ENCODE measurements around the gene ITGB3. TPM values are rescaled to one million over a fixed set of nuclear protein-coding genes. Genes with fewer than 3 reads are reported as not detected.

ITGB3 gene
- total and polyA plus RNA-seq, 9 of the 15 experiments (the other 6 are each of a cell fraction or from before 2014, with no cell fraction given), result 0.08 to 2.6 (median 0.62) TPM; not detected in 1

DNA sequence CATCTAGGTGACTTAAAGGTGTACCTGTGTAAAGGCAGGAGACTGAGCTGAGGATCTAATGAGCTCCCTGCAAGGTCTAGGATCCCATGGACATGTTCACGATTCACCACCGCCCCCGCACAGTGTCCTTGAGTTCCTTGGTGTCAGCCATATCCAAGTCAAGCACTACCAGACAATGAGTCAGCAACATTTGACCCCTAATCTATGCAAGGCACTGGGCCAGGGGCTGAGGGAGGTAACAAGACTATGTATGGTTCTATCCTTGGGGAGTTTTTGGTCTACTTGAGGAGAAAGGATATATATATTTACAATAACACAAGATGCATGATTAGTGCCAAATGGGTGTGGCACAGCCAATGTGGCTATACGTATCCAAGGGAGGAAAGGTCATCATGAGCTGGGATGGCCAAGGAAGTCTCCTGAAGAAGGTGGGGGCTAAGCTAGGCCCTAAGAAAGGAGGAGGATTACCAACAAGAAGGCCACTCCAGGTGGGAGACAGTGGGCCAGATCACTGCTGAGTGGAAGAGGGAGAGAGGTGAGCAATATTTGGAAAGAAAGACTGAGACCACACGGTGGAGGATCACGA, 35.0 kb downstream of the ITGB3 start (continued):
- TF ChIP-seq, protein P1, sequence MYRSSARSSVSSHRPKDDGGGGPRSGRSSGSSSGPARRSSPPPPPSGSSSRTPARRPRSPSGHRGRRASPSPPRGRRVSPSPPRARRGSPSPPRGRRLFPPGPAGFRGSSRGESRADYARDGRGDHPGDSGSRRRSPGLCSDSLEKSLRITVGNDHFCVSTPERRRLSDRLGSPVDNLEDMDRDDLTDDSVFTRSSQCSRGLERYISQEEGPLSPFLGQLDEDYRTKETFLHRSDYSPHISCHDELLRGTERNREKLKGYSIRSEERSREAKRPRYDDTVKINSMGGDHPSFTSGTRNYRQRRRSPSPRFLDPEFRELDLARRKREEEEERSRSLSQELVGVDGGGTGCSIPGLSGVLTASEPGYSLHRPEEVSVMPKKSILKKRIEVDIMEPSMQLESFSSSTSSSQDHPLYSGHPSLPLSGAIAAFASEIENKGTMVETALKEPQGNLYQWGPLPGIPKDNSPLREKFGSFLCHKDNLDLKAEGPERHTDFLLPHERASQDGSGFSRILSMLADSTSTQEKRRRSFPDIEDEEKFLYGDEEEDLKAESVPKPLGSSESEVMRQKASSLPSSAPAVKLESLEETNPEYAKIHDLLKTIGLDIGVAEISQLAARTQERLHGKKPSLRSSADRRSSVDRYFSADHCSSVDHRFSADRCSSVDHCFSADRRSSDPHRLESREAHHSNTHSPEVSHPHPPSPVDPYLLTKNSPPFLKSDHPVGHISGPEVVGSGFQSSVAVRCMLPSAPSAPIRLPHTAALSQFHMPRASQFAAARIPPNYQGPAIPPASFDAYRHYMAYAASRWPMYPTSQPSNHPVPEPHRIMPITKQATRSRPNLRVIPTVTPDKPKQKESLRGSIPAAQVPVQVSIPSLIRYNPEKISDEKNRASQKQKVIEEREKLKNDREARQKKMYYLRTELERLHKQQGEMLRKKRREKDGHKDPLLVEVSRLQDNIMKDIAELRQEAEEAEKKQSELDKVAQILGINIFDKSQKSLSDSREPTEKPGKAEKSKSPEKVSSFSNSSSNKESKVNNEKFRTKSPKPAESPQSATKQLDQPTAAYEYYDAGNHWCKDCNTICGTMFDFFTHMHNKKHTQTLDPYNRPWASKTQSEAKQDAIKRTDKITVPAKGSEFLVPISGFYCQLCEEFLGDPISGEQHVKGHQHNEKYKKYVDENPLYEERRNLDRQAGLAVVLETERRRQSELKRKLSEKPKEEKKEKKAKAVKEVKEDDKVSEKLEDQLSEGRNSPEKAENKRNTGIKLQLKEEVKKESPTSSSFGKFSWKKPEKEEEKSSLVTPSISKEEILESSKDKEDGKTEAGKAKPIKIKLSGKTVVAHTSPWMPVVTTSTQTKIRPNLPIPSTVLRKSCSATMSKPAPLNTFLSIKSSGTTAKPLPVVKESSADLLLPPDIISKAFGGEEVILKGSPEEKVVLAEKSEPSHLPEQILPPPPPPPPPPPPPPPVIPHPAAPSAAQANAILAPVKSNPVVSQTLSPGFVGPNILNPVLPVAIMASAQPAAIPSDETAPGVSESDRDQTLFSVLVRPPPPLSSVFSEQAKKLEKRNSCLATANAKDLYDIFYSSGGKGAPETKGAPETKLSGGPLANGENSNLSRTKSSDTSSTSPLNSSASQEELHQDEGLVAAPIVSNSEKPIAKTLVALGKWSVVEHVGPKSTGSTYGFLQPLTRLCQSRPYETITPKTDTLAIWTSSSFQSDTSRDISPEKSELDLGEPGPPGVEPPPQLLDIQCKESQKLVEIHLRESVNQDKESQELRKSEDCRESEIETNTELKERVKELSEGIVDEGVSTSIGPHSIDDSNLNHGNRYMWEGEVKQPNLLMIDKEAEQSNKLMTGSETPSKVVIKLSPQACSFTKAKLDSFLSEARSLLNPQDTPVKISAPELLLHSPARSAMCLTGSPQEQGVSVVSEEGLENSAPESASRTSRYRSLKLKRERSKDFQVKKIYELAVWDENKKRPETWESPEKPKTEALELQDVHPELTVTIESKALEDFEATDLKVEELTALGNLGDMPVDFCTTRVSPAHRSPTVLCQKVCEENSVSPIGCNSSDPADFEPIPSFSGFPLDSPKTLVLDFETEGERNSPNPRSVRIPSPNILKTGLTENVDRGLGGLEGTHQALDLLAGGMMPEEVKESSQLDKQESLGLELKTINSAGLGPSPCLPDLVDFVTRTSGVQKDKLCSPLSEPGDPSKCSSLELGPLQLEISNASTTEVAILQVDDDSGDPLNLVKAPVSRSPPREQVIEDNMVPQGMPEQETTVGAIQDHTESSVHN (IDR thresholded peaks at IDR 0.05; ENCODE audit: borderline replicate concordance in 1 of 2, low read depth in 1 of 2), result 0 out of 4 replicates have a peak, but pooled peaks of 1 of the 2 experiments have one; percentile 26
- no peak for TF ChIP-seq E2F4 (CRISPR knock-in tag; IDR thresholded peaks at IDR 0.05; ENCODE audit: low read depth)
- TF ChIP-seq ZNF584 (CRISPR knock-in tag; IDR thresholded peaks at IDR 0.05; ENCODE audit: low read depth), result peak; percentile 81
- no peak for TF ChIP-seq MYBL2 (IDR thresholded peaks at IDR 0.05; ENCODE audit: low read depth)
- no peak for TF ChIP-seq MYBL2 (CRISPR knock-in tag; IDR thresholded peaks at IDR 0.05; ENCODE audit: borderline replicate concordance)
- no peak for TF ChIP-seq SREBF1 (IDR thresholded peaks at IDR 0.05; ENCODE audit: borderline replicate concordance, low read depth, low read length)
- TF ChIP-seq NR2C2 (CRISPR knock-in tag; IDR thresholded peaks at IDR 0.05), result peak; percentile 68; the same call in 1 of the 2 replicates
- TF ChIP-seq NR2C2 (tag; IDR thresholded peaks at IDR 0.05), result peak; percentile 93
- peak; percentile 68; the same call in 1 of the 2 replicates for TF ChIP-seq HDAC2 (IDR thresholded peaks at IDR 0.05)
- TF ChIP-seq EP300 (IDR thresholded peaks at IDR 0.05; ENCODE audit: low read length), result peak; percentile 92
- peak in 1 of 2 experiments; percentile 80; a peak in 2 of 4 replicates for TF ChIP-seq ZNF639 (CRISPR knock-in tag; conservative IDR thresholded peaks at IDR 0.05 in 1 of 2, IDR thresholded peaks at IDR 0.05 in 1 of 2)
- peak; percentile 65 for TF ChIP-seq HDAC3 (IDR thresholded peaks at IDR 0.05; ENCODE audit: borderline replicate concordance, partially characterized antibody)
- TF ChIP-seq ZNF239 (CRISPR knock-in tag; IDR thresholded peaks at IDR 0.05), result peak; percentile 24; the same call in 1 of the 2 replicates
